ENCODE measurements around the gene GRAP2.

DNA sequence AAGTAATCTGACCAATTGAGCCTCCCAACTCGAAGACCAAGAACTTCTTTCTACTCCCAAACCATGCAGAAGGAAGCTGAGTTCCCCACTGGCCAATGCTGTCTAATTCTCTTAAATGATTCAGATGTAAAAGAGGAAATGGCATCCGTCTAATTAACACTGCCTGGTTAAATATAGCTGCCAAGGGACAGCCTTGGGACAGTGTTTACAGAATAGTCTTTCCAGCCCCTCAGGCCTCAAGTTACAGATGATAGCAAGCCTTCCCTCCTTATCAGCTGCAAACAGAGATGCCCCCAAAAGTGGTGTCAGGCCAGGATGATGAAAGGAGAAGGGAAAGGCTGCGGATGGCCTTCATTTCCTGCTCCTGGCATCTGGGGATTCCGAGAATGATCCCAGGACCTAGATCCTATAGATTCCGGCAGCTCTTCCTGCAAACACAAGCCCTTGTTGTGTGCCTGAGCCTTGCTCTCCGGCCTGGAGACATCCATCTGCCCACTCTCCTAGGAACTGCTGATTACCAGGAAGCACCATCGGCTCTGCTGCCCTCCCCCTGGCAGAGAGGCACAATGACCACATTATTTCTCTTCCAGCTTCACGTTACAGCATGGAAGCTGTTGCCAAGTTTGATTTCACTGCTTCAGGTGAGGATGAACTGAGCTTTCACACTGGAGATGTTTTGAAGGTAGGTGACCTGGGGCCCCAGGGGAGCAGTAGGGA is 45.8 kb downstream of the GRAP2 start:
- TF ChIP-seq, protein P1, sequence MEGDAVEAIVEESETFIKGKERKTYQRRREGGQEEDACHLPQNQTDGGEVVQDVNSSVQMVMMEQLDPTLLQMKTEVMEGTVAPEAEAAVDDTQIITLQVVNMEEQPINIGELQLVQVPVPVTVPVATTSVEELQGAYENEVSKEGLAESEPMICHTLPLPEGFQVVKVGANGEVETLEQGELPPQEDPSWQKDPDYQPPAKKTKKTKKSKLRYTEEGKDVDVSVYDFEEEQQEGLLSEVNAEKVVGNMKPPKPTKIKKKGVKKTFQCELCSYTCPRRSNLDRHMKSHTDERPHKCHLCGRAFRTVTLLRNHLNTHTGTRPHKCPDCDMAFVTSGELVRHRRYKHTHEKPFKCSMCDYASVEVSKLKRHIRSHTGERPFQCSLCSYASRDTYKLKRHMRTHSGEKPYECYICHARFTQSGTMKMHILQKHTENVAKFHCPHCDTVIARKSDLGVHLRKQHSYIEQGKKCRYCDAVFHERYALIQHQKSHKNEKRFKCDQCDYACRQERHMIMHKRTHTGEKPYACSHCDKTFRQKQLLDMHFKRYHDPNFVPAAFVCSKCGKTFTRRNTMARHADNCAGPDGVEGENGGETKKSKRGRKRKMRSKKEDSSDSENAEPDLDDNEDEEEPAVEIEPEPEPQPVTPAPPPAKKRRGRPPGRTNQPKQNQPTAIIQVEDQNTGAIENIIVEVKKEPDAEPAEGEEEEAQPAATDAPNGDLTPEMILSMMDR (conservative IDR thresholded peaks at IDR 0.05; ENCODE audit: low read length) = no peak
- no peak for TF ChIP-seq EZH2phosphoT487 (IDR thresholded peaks at IDR 0.05; ENCODE audit: borderline replicate concordance)

Measured in Loucy (cell line).